RWPE1 (cell line): ENCODE measurements around the gene HDLBP.

Source experiments
- CTCF ChIA-PET: fragments of 350-600 bp; sonication (Branson Sonifier 250); formaldehyde crosslinking; extraction: SDS; loops from one replicate; lab custom pipeline; 2021; lab: Yijun Ruan, JAX
- POLR2A ChIA-PET: fragments of 400-600 bp; formaldehyde crosslinking; extraction: SDS; loops from one replicate; lab custom pipeline; 2020; ENCODE audit warnings: antibody characterized with exemption; ENCODE audit not compliant: low non-redundant PET; lab: Yijun Ruan, JAX
- DNase-seq: peaks from one replicate; pipeline ENCODE4 v3.0.0; 2012; ENCODE audit warnings: low spot score
- H3K27ac ChIP-seq: fragments of 450-650 bp; 2 replicates; pipeline ENCODE4 v1.5.1; 2017
- TF ChIP-seq, protein P1 (sequence below): fragments of 450-650 bp; conservative IDR thresholded peaks from 2 replicates; pipeline ENCODE4 v1.5.1; 2017; ENCODE audit warnings: low read depth, mild to moderate bottlenecking

HDLBP gene

GRCh38 chr2:241211276-241211675, 104.2 kb downstream of the HDLBP start:
- ChIA-PET POLR2A (no interaction called here), CTCF (no interaction called here)
- TF ChIP-seq, protein P1, sequence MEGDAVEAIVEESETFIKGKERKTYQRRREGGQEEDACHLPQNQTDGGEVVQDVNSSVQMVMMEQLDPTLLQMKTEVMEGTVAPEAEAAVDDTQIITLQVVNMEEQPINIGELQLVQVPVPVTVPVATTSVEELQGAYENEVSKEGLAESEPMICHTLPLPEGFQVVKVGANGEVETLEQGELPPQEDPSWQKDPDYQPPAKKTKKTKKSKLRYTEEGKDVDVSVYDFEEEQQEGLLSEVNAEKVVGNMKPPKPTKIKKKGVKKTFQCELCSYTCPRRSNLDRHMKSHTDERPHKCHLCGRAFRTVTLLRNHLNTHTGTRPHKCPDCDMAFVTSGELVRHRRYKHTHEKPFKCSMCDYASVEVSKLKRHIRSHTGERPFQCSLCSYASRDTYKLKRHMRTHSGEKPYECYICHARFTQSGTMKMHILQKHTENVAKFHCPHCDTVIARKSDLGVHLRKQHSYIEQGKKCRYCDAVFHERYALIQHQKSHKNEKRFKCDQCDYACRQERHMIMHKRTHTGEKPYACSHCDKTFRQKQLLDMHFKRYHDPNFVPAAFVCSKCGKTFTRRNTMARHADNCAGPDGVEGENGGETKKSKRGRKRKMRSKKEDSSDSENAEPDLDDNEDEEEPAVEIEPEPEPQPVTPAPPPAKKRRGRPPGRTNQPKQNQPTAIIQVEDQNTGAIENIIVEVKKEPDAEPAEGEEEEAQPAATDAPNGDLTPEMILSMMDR, result no peak
- no peak overlapping the region for H3K27ac ChIP-seq
- no peak for DNase-seq

GRCh38 chr2:241209271-241209670, 106.2 kb downstream of the HDLBP start:
- CTCF ChIA-PET, result no interaction called here
- no peak for DNase-seq
- TF ChIP-seq, protein P1, result no peak
- H3K27ac ChIP-seq, result no peak overlapping the region
- POLR2A ChIA-PET, result no interaction called here

- no peak overlapping the region for H3K27ac ChIP-seq
- ChIA-PET CTCF (interaction anchor here (0.6 kb wide), 1 partner anchor 81 kb away, joined by 3 read pairs; no protein-coding TSS in a partner anchor), POLR2A (no interaction called here)
- DNase-seq, result no peak
- TF ChIP-seq, protein P1, result no peak
Observed at GRCh38 chr2:241208058-241208457, 107.4 kb downstream of the HDLBP start.

DNA sequence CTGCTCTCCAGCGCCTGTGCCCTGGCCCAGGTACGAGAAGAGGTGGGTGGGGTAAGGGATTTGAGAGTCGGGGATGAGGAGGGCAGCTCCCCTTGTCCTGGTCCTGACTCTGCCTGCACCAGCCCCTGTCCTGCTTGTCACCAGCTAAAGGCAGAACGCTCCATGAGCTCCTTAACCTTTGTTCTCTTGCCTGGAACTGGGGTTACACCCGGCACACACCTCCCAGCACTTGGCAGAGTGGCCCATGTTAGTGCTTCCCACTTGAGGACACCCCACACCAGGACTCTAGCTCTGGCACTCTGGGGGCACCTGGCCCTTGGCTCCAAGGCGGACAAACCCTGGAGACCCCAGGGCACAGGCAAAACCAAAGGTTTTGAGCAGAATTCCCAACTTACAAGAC, 107.8 kb downstream of the HDLBP start:
- H3K27ac ChIP-seq, result no peak overlapping the region
- TF ChIP-seq, protein P1, result no peak
- ChIA-PET POLR2A (no interaction called here), CTCF (no interaction called here)
- DNase-seq, result no peak

- ChIA-PET CTCF (no interaction called here), POLR2A (no interaction called here)
- no peak overlapping the region for H3K27ac ChIP-seq
- DNase-seq, result no peak
- TF ChIP-seq, protein P1, result no peak
Observed at GRCh38 chr2:241207151-241207550, 108.3 kb downstream of the HDLBP start.

- DNase-seq, result no peak
Observed at GRCh38 chr2:241205086-241205485, 110.4 kb downstream of the HDLBP start.

More at GRCh38 chr2:241205086-241205485, 110.4 kb downstream of the HDLBP start:
- CTCF ChIA-PET, result no interaction called here
- H3K27ac ChIP-seq, result no peak overlapping the region
- TF ChIP-seq, protein P1, result no peak
- POLR2A ChIA-PET, result no interaction called here
